ENCODE measurements around the gene IRAK2.
A peak's percentile ranks its signal among the peaks of the same experiment; 100 is the strongest.
"Not testable (repeated sequence)": the region's sequence is repeated elsewhere in the genome, so short reads cannot be mapped to it uniquely, and the experiment has no call there.

IRAK2 gene

GRCh38 chr3:10259798-10260197 lies 95.1 kb downstream of the IRAK2 start:
- DNase-seq = no peak

GRCh38 chr3:10260211-10260701 lies 95.5 kb downstream of the IRAK2 start:
- no peak for DNase-seq

GRCh38 chr3:10262027-10262426 lies 97.3 kb downstream of the IRAK2 start:
- DNase-seq = no peak

GRCh38 chr3:10263646-10264363 lies 99.1 kb downstream of the IRAK2 start:
- peak; percentile 64 for DNase-seq

GRCh38 chr3:10265833-10266232 lies 101.1 kb downstream of the IRAK2 start:
- DNase-seq = no peak

DNA sequence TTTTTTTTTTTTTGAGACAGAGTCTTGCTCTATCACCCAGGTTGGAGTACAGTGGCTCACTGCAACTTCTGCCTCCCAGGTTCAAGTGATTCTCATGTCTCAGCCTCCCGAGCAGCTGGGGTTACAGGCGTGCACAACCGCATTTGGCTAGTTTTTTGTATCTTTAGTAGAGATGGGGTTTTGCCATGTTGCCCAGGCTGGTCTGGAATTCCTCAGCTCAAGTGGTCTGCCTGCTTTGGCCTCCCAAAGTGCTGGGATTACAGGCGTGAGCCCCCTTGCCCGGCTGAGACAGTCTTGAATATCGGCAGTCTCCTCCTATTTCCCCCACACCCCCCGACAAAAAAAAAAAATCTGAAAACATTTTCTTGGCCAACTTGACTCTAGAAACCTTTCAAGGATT lies 102.2 kb downstream of the IRAK2 start:
- DNase-seq = not testable (repeated sequence)

GRCh38 chr3:10268116-10268515 lies 103.4 kb downstream of the IRAK2 start:
- DNase-seq = no peak

DNA sequence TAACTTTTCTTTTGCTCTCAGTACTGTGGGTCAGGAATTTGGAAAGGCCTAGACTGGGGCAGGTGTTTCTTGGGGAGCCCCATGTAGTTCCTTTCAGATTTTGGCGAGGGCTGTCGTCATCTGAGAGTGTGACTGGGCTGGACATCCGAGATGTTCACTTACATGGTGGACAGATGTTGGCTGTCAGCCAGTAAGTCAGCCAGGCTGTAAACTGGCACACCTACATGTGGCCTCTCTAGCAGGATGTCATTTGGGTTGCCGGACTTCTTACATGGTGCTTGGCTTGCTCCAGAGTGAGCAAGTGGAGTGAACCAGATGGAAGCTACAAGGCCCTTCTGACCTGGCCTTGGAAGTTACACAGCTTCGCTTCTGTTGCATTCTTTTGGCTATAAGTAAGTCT lies 104.2 kb downstream of the IRAK2 start:
- DNase-seq = no peak

GRCh38 chr3:10269443-10269842 lies 104.7 kb downstream of the IRAK2 start:
- no peak for DNase-seq

DNA sequence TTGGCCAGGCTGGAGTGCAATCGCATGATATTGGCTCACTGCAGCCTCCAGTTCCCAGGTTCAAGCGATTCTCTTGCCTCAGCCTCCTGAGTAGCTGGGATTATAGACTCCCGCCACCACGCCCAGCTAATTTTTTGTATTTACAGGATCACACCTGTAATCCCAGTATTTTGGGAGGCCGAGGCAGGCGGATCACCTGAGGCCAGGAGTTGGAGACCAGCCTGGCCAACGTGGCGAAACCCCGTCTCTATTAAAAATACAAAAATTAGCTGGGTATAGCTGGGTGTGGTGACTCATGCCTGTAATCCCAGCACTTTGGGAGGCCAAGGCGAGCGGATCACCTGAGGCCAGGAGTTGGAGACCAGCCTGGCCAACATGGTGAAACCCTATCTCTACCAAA lies 107.8 kb downstream of the IRAK2 start:
- not testable (repeated sequence) for DNase-seq

GRCh38 chr3:10272977-10273376 lies 108.3 kb downstream of the IRAK2 start:
- no peak for DNase-seq

DNA sequence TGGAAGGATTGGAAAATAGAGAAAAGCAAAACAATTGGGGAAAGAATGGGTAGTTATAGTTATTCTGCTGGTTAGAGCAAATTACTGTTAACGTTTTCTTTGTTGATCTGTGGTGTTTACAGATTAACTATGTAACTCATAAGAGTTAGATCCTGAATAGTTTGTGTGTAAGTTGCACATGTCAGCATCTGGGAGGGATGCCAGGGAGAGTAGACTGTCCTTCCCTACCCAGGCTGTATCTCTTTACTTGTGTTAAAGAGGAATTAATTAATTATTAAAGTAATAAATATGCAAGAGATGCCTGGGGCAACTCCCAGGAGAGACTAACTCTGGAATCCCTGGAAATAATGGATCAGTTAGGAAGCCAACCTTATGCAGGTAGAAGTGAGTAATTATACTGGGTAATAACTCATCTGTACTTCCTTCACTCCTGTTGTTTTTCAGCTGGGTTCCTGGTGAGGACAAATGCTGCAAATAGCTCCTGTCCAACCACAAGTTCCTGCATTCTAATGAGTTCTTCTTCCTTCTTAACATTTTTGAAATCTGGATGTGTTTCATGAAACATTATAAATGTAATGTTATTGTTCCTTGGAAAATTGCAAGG lies 109.1 kb downstream of the IRAK2 start:
- DNase-seq = no peak

DNA sequence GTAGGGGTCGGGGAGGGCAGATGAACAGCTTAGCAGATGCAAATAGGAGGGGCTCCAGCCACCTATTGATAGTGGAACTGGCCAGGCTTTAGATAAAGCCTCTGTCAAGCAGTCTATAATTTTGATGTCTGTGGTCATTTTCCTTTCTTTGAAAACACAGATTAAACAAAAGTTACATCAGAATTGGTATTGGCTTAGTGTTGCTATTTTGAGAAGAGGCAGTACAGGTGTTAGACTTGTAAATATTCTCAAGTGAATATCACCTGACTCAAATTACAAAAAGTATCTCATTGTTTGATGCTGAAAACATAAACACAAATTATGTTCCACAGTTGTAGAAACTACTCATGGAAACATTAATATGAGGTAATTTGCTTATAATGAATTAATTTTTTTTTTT lies 109.9 kb downstream of the IRAK2 start:
- DNase-seq = no peak

DNA sequence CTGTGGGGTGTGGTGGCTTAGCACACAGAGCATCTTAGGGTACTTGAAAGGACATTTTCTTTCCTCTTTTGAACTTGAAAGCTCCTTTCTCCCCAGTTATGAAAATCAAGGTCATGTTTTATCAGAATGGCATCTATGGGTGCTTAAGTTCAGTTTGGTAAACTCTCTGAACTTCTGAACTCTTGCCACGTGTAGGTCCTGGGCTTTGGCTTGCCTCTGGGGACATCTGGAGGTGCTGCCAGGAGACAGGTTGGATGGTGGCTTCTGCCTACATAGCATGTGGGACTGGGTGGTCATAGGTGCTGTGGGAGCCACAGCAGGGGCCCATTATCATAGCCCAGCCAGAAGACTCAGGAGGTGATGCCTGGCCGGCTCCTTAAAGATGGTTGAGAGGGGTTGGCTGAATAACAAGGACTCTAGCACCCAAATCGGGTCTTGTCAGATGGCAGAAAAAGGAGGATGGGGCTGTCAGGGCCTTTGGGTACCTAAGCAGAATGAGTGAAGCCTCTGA lies 112.5 kb downstream of the IRAK2 start:
- DNase-seq = no peak

- no peak for DNase-seq
These were observed 113.8 kb downstream of the IRAK2 start for GRCh38 chr3:10278501-10278900.

DNA sequence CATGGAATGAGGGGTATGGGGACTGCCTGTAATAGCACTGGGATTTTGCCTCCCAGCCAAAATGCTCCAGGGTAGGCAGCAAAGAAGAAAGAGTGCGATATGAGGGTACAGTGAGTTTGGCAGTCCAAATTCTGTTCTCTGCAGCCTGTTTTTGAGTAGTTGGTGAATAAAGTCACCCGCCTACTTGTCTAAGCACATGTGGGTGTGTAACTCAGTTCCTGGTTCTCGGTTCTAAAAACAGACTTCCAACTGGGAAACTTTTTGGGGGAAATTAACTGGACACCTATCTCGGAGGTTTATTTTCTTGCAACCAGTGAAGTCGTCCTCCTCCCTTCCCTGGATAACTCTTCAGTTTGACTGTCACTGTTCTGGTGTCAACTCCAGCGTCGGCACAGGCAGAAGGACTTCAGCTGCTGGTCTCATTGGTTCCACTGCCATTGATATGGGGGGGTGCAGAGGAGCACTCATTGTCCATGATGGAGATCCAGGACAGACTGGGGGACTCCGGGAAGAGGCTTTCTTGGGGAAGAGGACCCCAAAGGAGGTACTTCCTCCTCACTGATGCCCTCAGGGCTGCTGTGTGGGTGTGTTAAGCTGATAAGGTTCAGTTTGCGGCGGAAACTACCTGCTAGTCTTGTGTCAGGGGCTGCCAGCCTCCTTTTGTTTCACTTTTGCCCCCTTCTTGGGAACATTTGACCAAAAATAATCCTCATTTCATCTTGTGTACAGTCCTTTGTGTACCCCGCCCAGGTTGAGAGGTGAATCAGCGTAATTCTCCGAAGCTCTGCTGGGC lies 114.9 kb downstream of the IRAK2 start:
- DNase-seq = no peak

GRCh38 chr3:10280177-10280529 lies 115.4 kb downstream of the IRAK2 start:
- no peak for DNase-seq

DNA sequence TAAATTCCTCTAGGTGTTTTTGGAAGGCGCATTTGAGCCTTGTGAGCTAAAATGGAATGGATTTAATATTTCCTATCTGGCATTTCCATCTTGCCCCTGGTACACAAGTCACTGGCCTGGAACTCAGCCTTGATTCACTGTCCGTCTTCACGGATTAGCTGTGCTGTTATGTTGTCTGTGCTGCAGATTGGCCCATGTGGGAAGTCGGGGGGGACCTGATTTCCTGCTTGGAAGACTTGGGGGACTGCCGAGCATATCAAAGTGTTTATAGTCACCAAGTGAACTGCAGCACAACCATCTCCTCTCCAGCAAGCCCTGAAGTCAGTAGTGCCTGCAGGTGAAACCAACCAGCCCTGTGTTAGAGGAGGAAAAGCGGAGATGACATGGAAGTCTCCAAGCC lies 115.9 kb downstream of the IRAK2 start:
- DNase-seq = no peak

- DNase-seq = no peak
These were observed 117.2 kb downstream of the IRAK2 start for GRCh38 chr3:10281951-10282350.

- DNase-seq = no peak
These were observed 118.9 kb downstream of the IRAK2 start for GRCh38 chr3:10283638-10284037.

DNA sequence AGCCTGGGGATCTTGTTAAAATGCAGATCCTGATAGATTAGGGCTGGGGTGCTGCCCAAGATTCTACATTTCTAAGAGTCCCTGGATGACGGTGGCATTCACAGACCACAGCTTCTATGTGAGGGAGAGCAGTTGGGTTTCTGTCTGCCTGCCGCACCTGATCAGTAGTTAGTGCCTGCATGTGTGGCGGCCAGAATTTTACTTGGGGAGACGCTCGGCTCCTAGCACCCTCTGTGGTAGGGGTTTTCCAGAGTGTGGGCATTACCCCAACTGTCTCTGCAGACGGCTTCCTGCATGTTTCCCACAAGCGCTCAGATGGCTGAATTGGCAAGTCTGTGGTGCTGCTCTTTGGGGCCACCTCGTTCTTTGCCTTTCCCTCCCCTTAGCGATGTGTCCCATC lies 119.8 kb downstream of the IRAK2 start:
- DNase-seq = no peak

DNA sequence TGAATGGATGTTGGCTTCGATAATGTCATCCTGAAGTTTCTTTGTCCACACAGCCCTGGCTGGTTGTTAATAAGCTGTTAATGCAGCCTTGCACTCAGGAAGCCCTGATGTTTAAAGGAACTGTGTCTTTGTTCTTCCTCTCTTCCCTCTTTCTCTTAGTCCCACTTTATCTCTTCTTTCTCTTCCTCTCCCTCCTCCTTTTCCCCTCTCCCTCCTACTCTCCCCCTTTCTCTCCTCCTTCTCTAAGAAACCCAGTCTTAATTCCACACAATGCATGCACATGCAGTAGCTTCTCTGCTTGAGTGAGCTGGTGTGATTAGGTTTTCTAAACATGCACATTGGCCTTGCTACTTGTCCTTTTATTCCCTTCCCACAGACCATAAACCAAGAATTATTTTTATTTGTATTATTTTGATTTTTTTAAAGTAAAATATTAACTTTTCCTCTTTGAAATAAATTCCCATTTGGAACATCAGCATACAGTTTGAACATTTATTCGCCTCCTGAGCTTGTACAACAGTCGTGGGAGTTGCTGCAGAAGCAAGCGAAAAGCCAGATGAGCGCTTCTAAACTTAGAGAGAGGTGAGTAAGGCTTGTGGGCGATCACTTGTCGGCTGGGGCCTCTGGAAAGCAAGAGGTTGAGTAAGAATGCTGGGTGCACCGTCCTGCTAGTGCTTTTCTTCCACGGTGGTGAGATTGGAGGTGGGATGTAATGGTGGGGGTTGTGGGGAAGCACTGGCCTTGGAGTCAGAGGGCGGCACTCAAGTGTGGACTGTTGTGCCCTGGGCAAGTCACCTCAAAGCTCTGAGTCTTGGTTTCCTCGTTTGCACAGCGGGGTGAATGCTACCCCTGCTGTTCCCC lies 120.8 kb downstream of the IRAK2 start:
- no peak for DNase-seq

- no peak for DNase-seq
These were observed 121.4 kb downstream of the IRAK2 start for GRCh38 chr3:10286133-10286524.

All from 8988T (cell line).